Iris pigment epithelial cell (primary cell): Measurements from ENCODE around the gene TAF11L4.
"Not testable (repeated sequence)": the region's sequence is repeated elsewhere in the genome, so short reads cannot be mapped to it uniquely, and the experiment has no call there.

Experiments
- DNase-seq: peaks from one replicate; pipeline ENCODE4 v3.0.0-alpha.2; 2011; ENCODE audit warnings: low read depth

The TAF11L4 gene

DNA sequence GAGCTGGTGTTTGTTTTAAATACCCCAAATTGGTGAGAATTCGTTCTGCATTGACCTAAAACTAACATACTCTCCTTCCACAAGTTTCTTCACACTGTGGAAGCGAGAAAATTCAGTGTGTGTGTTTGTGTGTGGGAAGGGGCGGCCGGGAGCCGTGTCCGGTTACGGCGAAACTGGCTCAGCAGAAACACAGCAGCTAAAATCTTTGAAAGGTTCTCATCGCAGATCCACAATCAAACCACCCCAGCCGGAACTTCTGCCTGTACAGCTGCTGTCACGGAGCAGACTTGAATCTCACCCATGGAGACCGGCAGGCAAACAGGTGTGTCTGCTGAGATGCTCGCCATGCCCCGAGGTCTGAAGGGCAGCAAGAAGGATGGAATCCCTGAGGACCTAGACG lies at the start of gene TAF11L4:
TSS of gene TAF11L4 (plus strand) at position 301 of the 400 bp plus-strand sequence.
- DNase-seq: not testable (repeated sequence)

- not testable (repeated sequence) for DNase-seq
These were observed 46.5 kb upstream of the TAF11L4 start for GRCh38 chr5:17475064-17475463.

- no peak for DNase-seq
These were observed 44.6 kb upstream of the TAF11L4 start for GRCh38 chr5:17477043-17477442.

GRCh38 chr5:17477573-17478265 lies 43.9 kb upstream of the TAF11L4 start:
- no peak for DNase-seq

DNA sequence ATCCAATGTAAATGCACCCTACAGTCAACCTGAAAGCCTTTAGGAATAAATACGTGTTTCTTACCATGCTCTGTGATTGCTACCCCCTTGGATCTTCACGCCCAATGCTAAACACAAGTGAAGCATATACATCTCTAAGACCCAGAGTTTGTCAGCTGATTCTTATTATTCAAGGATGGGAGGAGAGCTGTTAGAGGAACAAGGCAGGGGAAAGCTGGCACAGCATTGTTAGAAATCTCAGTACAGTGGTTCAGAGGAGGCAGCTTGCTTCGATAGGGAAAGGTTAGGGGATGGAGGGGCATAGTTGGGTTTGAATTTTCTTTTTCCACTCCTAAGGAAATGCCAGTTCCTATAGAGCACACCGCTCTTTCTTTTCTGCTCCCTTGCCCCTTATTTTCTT lies 40.2 kb upstream of the TAF11L4 start:
- no peak for DNase-seq

GRCh38 chr5:17482790-17483189 lies 38.8 kb upstream of the TAF11L4 start:
- DNase-seq: no peak

GRCh38 chr5:17486464-17487173 lies 35.0 kb upstream of the TAF11L4 start:
- not testable (repeated sequence) for DNase-seq

DNA sequence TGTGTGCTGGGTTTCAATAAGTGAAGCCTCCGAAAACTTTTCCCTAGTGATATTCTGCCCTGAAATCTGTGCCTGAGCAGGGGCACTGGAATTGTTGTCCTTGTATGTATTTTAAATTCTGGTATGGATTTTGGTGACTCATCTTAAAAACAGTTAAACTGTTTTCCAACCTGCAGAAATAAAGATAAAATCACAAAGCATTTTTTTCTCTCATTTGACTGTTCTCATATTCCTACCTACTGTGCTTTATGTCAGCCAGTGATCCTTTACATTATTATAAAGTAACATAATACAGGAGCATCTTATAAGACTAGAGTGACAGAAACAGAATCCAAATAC lies 34.5 kb upstream of the TAF11L4 start:
- DNase-seq: no peak

DNA sequence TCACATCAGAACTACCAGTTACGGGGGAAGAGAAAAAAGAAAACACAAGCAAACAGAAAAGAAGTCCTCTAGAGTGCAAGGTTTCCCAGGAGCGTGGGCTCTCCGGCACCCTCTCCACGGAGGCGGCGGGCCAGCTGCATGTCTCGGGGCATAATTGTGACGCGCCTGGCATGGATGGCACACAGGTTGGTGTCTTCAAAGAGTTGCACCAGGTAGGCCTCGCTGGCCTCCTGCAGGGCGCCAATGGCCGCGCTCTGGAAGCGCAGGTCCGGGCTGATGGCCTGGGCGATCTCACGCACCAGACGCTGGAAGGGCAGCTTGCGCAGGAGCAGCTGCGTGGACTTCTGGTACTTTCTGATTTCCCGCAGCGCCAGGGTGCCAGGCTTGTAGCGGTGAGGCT lies 30.3 kb upstream of the TAF11L4 start:
- not testable (repeated sequence) for DNase-seq

DNA sequence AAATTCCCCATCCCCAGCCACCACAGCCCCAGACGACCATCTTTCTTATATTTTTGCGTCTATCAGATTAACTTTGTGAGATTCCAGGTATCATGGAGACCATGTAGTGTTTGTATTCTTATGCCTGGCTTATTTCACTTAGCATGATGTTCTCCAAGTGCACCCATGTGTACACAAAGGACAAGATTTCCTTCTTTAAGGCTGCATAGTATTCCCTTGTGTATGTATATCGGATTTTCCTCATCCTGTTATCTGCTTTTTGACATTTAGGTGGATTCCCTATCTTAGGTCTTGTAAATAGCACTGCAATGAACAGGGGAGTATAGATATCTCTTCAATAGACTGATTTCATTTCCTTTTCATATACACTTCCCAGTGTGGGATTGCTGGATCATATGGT lies 28.8 kb upstream of the TAF11L4 start:
- no peak for DNase-seq

DNA sequence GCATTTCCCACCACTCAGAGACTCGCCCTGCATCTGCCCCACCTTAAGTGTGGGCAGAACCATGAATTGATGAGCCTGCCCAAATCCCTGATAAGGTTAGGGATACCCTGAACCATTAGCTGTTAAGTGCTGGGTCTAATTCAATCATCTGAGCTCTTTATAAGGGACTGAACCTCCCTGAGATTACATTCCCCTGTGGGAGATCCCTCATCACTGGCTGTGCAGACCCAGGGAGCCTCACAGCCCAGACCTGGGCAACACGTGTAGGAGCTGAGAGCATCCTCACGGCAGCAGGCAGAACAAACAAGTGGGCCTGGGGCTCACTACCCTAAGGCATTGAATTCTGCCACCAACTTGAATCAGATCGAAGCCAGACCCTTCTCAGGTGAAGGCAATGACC lies 24.2 kb upstream of the TAF11L4 start:
- no peak for DNase-seq

- not testable (repeated sequence) for DNase-seq
These were observed 23.7 kb upstream of the TAF11L4 start, which contains the start of gene TAF11L2 for GRCh38 chr5:17497931-17498330. Gene TAF11L2, plus strand, starts transcription at chr5:17498231.

DNA sequence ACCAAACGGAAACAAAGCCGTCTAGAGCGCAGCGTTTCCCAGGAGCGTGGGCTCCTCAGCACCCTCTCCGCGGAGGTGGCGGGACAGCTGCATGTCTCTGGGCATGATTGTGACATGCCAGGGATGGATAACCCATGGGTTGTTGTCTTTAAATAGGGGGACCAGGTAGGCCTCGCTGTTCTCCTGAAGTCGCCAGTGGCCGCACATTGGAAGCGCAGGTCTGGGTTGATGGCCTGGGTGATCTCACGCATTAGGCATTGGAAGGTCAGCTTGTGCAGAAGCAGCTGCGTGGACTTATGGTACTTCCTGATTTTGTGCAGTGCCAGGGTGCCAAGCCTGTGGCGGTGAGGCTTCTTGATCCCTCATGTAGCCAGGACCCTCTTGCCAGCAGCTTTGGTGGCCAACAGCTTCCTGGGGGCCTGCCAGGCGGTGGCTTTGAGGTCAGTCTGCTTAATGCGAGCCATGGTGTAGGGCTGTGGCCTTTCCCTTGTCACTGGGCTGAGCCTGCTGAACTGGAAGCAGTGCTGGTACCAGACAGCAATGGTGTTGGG lies 9.8 kb upstream of the TAF11L4 start:
- no peak for DNase-seq

DNA sequence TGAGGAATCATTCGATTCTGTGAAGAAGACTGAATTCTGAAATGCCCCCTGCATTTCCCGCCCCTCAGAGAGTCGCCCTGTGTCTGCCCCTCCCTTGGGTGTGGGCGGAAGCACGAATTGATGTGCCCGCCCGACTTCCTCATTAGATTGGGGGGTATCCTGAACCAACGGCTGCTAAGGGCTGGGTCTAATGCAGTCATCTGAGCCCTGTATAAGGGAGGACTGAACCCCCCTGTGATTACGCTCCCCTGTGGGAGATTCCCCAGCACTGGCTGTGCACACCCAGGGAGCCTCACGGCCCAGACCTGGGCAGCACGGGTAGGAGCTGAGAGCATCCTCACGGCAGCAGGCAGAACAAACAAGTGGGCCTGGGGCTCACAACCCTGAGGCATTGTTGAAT lies 4.1 kb upstream of the TAF11L4 start:
- DNase-seq: not testable (repeated sequence)

DNA sequence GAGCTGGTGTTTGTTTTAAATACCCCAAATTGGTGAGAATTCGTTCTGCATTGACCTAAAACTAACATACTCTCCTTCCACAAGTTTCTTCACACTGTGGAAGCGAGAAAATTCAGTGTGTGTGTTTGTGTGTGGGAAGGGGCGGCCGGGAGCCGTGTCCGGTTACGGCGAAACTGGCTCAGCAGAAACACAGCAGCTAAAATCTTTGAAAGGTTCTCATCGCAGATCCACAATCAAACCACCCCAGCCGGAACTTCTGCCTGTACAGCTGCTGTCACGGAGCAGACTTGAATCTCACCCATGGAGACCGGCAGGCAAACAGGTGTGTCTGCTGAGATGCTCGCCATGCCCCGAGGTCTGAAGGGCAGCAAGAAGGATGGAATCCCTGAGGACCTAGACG lies 3.5 kb upstream of the TAF11L4 start, which contains the start of gene TAF11L3:
TSS of gene TAF11L3 (plus strand) at position 301 of the 400 bp plus-strand sequence.
- DNase-seq: not testable (repeated sequence)

GRCh38 chr5:17519508-17519907 lies 2.1 kb upstream of the TAF11L4 start:
- DNase-seq: not testable (repeated sequence)

GRCh38 chr5:17524935-17525334 lies 3.3 kb downstream of the TAF11L4 start, which contains the start of gene TAF11L5:
Gene TAF11L5, plus strand, starts transcription at chr5:17525235.
- not testable (repeated sequence) for DNase-seq

GRCh38 chr5:17526504-17526903 lies 4.9 kb downstream of the TAF11L4 start:
- peak; percentile 7 for DNase-seq

DNA sequence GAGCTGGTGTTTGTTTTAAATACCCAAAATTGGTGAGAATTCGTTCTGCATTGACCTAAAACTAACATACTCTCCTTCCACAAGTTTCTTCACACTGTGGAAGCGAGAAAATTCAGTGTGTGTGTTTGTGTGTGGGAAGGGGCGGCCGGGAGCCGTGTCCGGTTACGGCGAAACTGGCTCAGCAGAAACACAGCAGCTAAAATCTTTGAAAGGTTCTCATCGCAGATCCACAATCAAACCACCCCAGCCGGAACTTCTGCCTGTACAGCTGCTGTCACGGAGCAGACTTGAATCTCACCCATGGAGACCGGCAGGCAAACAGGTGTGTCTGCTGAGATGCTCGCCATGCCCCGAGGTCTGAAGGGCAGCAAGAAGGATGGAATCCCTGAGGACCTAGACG lies 6.8 kb downstream of the TAF11L4 start, which contains the start of gene TAF11L6:
TSS of gene TAF11L6 (plus strand) at position 301 of the 400 bp plus-strand sequence.
- DNase-seq: not testable (repeated sequence)
